Fibroblast of gingiva (primary cell): ENCODE data around the gene GEMIN5.
"Not testable (repeated sequence)": the region's sequence is repeated elsewhere in the genome, so short reads cannot be mapped to it uniquely, and the experiment has no call there.

Experiments used
- DNase-seq: peaks from one replicate; pipeline ENCODE4 v3.0.0-alpha.2; 2011; ENCODE audit warnings: low read depth

GEMIN5 gene

GRCh38 chr5:154937718-154938466, at the start of gene GEMIN5:
Gene GEMIN5 (minus strand): TSS chr5:154938211. CDS start chr5:154938133, 78 bp downstream.
- peak; percentile 75 for DNase-seq

GRCh38 chr5:154986151-154986550, 48.1 kb upstream of the GEMIN5 start:
- DNase-seq, result peak; percentile 44

- no peak for DNase-seq
Observed at GRCh38 chr5:154984946-154985516, 47.0 kb upstream of the GEMIN5 start.

GRCh38 chr5:154978294-154978693, 40.3 kb upstream of the GEMIN5 start:
- not testable (repeated sequence) for DNase-seq

GRCh38 chr5:154977409-154977808, 39.4 kb upstream of the GEMIN5 start:
- no peak for DNase-seq

GRCh38 chr5:154976082-154976481, 38.1 kb upstream of the GEMIN5 start:
- not testable (repeated sequence) for DNase-seq

- DNase-seq, result peak; percentile 25
Observed at GRCh38 chr5:154972476-154973080, 34.6 kb upstream of the GEMIN5 start.

- no peak for DNase-seq
Observed at GRCh38 chr5:154971501-154971900, 33.5 kb upstream of the GEMIN5 start.

GRCh38 chr5:154970759-154971158, 32.7 kb upstream of the GEMIN5 start:
- no peak for DNase-seq

GRCh38 chr5:154968953-154969352, 30.9 kb upstream of the GEMIN5 start:
- DNase-seq, result no peak

GRCh38 chr5:154967421-154968024, 29.5 kb upstream of the GEMIN5 start:
- no peak for DNase-seq

GRCh38 chr5:154966874-154967273, 28.9 kb upstream of the GEMIN5 start:
- no peak for DNase-seq

GRCh38 chr5:154966081-154966841, 28.2 kb upstream of the GEMIN5 start:
- no peak for DNase-seq

GRCh38 chr5:154962494-154962893, 24.5 kb upstream of the GEMIN5 start:
- DNase-seq, result no peak

- DNase-seq, result no peak
Observed at GRCh38 chr5:154956712-154957111, 18.7 kb upstream of the GEMIN5 start.

- DNase-seq, result no peak
Observed at GRCh38 chr5:154949781-154950180, 11.8 kb upstream of the GEMIN5 start.

GRCh38 chr5:154948313-154948712, 10.3 kb upstream of the GEMIN5 start:
- no peak for DNase-seq

- DNase-seq, result no peak
Observed at GRCh38 chr5:154947778-154948177, 9.8 kb upstream of the GEMIN5 start.

- peak; percentile 5 for DNase-seq
Observed at GRCh38 chr5:154945695-154946301, 7.8 kb upstream of the GEMIN5 start.

GRCh38 chr5:154944716-154945115, 6.7 kb upstream of the GEMIN5 start:
- no peak for DNase-seq

GRCh38 chr5:154943527-154943926, 5.5 kb upstream of the GEMIN5 start:
- DNase-seq, result no peak
